NCI-H82 (cell line): ENCODE results near the gene ACOT8.
"Not testable (repeated sequence)": the region's sequence is repeated elsewhere in the genome, so short reads cannot be mapped to it uniquely, and the experiment has no call there.

ENCODE experiments used
- DNase-seq: peaks from one replicate; lab custom pipeline; 2025; lab: John Stamatoyannopoulos, UW

Gene ACOT8

GRCh38 chr20:45827030-45827652 is 30.1 kb downstream of the ACOT8 start, which contains the start of gene TNNC2:
Gene TNNC2, minus strand, starts transcription at chr20:45827312. Its CDS starts 64 bp downstream, at chr20:45827248.
- DNase-seq, result peak; percentile 21

GRCh38 chr20:45826381-45827019 is 30.7 kb downstream of the ACOT8 start:
- DNase-seq, result peak; percentile 95

GRCh38 chr20:45823949-45824835 is 33.0 kb downstream of the ACOT8 start:
- DNase-seq, result peak; percentile 62

GRCh38 chr20:45822857-45823256 is 34.3 kb downstream of the ACOT8 start:
- peak; percentile 85 for DNase-seq

- peak; percentile 41 for DNase-seq
Observed at GRCh38 chr20:45821947-45822346, 35.2 kb downstream of the ACOT8 start.

GRCh38 chr20:45819466-45819865 is 37.7 kb downstream of the ACOT8 start:
- no peak for DNase-seq

GRCh38 chr20:45818239-45818638 is 39.0 kb downstream of the ACOT8 start:
- no peak for DNase-seq

GRCh38 chr20:45817376-45818194 is 39.6 kb downstream of the ACOT8 start:
- DNase-seq, result no peak

GRCh38 chr20:45816951-45817350 is 40.2 kb downstream of the ACOT8 start:
- DNase-seq, result no peak

- no peak for DNase-seq
Observed at GRCh38 chr20:45814314-45814713, 42.9 kb downstream of the ACOT8 start.

GRCh38 chr20:45813489-45813888 is 43.7 kb downstream of the ACOT8 start:
- peak; percentile 50 for DNase-seq

- peak; percentile 66 for DNase-seq
Observed at GRCh38 chr20:45813006-45813340, 44.2 kb downstream of the ACOT8 start.

GRCh38 chr20:45812157-45813005 is 44.8 kb downstream of the ACOT8 start, which contains the start of gene UBE2C:
Gene UBE2C, plus strand, starts transcription at chr20:45812644. Its CDS starts 52 bp downstream, at chr20:45812696.
- DNase-seq, result peak; percentile 100

- no peak for DNase-seq
Observed at GRCh38 chr20:45810191-45810970, 46.8 kb downstream of the ACOT8 start.

GRCh38 chr20:45801851-45802250 is 55.3 kb downstream of the ACOT8 start:
- DNase-seq, result no peak

GRCh38 chr20:45798935-45799642 is 58.1 kb downstream of the ACOT8 start:
- DNase-seq, result peak; percentile 92

- not testable (repeated sequence) for DNase-seq
Observed at GRCh38 chr20:45797955-45798354, 59.2 kb downstream of the ACOT8 start.

GRCh38 chr20:45797510-45797909 is 59.7 kb downstream of the ACOT8 start:
- DNase-seq, result not testable (repeated sequence)

- no peak for DNase-seq
Observed at GRCh38 chr20:45796337-45797065, 60.7 kb downstream of the ACOT8 start.
